Mesothelial cell of epicardium (in vitro differentiated cells): ENCODE data around the gene PTTG2. TPM values are rescaled to one million over a fixed set of nuclear protein-coding genes. Genes with fewer than 3 reads are reported as not detected.

Experiments
- DNase-seq, 2 experiments: peaks; one replicate each; pipeline ENCODE4 v3.0.0; 2021; ENCODE audit warnings: low spot score in 2 of 2; ENCODE audit not compliant: unreplicated experiment in 2 of 2
- H3K27ac Mint-ChIP-seq: 2 replicates; pipeline ENCODE4 v1.8.0; 2021; ENCODE audit warnings: mixed read lengths
- H3K27me3 Mint-ChIP-seq: 2 replicates; pipeline ENCODE4 v1.8.0; 2021; ENCODE audit warnings: low read depth, mixed read lengths
- H3K36me3 Mint-ChIP-seq: 2 replicates; pipeline ENCODE4 v1.8.0; 2021; ENCODE audit warnings: mixed read lengths
- H3K4me1 Mint-ChIP-seq: 2 replicates; pipeline ENCODE4 v1.8.0; 2021; ENCODE audit warnings: mixed read lengths
- H3K4me3 Mint-ChIP-seq: 2 replicates; pipeline ENCODE4 v1.8.0; 2021; ENCODE audit warnings: mild to moderate bottlenecking, moderate library complexity, mixed read lengths
- H3K9me3 Mint-ChIP-seq: 2 replicates; pipeline ENCODE4 v1.8.0; 2021; ENCODE audit warnings: mixed read lengths
- CTCF ChIP-seq: fragments of 200-600 bp; sonication (generic); IDR thresholded peaks from one replicate; pipeline ENCODE4 v1.5.0; 2021; ENCODE audit warnings: antibody characterized with exemption; ENCODE audit not compliant: unreplicated experiment
- total RNA-seq: library from RNA; stranded (reverse); gene quantifications from 3 replicates; pipeline ENCODE4 v1.2.1, GENCODE V29; 2021

The PTTG2 gene
- total RNA-seq, 1 donor from 2014 or later = not detected

DNA sequence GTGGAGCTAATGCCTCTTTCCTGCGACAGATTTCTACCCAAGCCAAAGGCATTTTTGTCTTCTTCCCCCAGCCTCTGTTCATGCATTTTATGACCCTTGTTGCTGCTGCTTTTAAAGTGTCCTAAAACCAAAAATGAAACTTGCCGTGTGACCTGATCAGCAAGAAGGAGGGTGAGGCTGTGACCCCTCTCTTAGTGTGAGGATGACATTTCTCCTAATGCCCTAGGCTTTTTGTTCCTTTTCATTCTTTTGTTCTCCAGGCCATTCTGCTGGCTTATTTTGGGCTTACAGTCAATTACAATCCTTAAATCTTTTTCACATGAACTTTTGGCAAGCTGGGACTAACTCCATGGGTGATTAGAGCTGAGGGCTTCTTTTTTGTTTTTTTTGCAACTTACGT lies 34.4 kb downstream of the PTTG2 start:
- H3K4me3 Mint-ChIP-seq = no peak overlapping the region
- peak overlapping the region; percentile 69 for H3K27ac Mint-ChIP-seq
- no peaks in the 10 kb centered on the region for H3K9me3 Mint-ChIP-seq
- H3K4me1 Mint-ChIP-seq = peaks cover 59% of the 10 kb centered on the region
- no peak for DNase-seq
- no peak for TF ChIP-seq CTCF
- no peaks in the 10 kb centered on the region for H3K27me3 Mint-ChIP-seq
- H3K36me3 Mint-ChIP-seq = peaks cover 7% of the 10 kb centered on the region

GRCh38 chr4:37995299-37995821 lies 35.2 kb downstream of the PTTG2 start:
- Mint-ChIP-seq H3K9me3 (no peaks in the 10 kb centered on the region), H3K4me1 (peaks cover 55% of the 10 kb centered on the region), H3K27me3 (no peaks in the 10 kb centered on the region), H3K4me3 (no peak overlapping the region), H3K36me3 (peaks cover 7% of the 10 kb centered on the region), H3K27ac (no peak overlapping the region)
- DNase-seq = no peak
- no peak for TF ChIP-seq CTCF

GRCh38 chr4:37995981-37996775 lies 36.0 kb downstream of the PTTG2 start:
- DNase-seq = no peak
- Mint-ChIP-seq H3K27me3 (no peaks in the 10 kb centered on the region), H3K27ac (peak overlapping the region; percentile 69), H3K36me3 (peaks cover 7% of the 10 kb centered on the region), H3K4me3 (no peak overlapping the region), H3K9me3 (no peaks in the 10 kb centered on the region), H3K4me1 (peaks cover 49% of the 10 kb centered on the region)
- no peak for TF ChIP-seq CTCF

DNA sequence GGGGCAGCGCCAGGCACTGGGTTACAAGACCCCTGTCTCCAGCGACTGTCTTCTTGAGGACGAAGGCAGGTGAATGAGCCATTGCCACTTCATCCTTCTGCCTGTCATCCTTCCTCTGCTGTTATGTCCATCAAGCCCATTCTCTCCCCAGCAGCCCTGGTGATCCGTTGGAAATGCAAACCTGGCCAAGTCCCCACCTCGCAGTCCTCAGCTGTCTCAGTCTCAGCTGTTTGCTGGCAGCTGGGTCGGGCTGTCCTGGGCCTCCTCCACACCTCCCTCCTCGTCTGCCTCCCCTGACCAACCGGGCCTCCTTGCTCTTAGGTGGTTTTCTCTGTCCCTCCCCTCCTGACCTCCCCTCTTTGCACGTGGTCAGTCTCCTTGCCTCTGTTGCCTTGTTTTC lies 38.0 kb downstream of the PTTG2 start:
- no peak for TF ChIP-seq CTCF
- DNase-seq = no peak
- H3K4me1 Mint-ChIP-seq = peaks cover 49% of the 10 kb centered on the region
- H3K9me3 Mint-ChIP-seq = no peaks in the 10 kb centered on the region
- no peaks in the 10 kb centered on the region for H3K27me3 Mint-ChIP-seq
- H3K4me3 Mint-ChIP-seq = no peak overlapping the region
- H3K36me3 Mint-ChIP-seq = no peaks in the 10 kb centered on the region
- H3K27ac Mint-ChIP-seq = no peak overlapping the region

- Mint-ChIP-seq H3K9me3 (no peaks in the 10 kb centered on the region), H3K4me3 (no peak overlapping the region), H3K27ac (no peak overlapping the region), H3K27me3 (no peaks in the 10 kb centered on the region), H3K36me3 (no peaks in the 10 kb centered on the region), H3K4me1 (peaks cover 51% of the 10 kb centered on the region)
- no peak for TF ChIP-seq CTCF
- DNase-seq = no peak
These were observed 39.0 kb downstream of the PTTG2 start for GRCh38 chr4:37999000-37999716.
